Ovary (tissue), 9 donors: ENCODE data around the gene RNF126. TPM values are rescaled to one million over a fixed set of nuclear protein-coding genes. Genes with fewer than 3 reads are reported as not detected.
A peak's percentile ranks its signal among the peaks of the same experiment; 100 is the strongest.

Experiments used
- DNase-seq, 5 donors: peaks; one replicate each; pipeline ENCODE4 v3.0.0-alpha.2; 2019 to 2020
- H3K27ac ChIP-seq, 2 donors: fragments of 200-600 bp; one replicate each; pipeline versions ENCODE4 v1.5.1 to v1.8.0; 2019 to 2022
- H3K27me3 ChIP-seq: fragments of 200-600 bp; one replicate; pipeline ENCODE4 v1.8.0; 2022
- H3K36me3 ChIP-seq: fragments of 200-600 bp; sonication (generic); one replicate; pipeline ENCODE4 v1.5.1; 2019
- H3K4me1 ChIP-seq: one replicate; pipeline ENCODE4 v1.8.1; 2013; ENCODE audit warnings: mild to moderate bottlenecking, moderate library complexity; ENCODE audit not compliant: insufficient read depth
- H3K4me3 ChIP-seq: fragments of 200-600 bp; sonication (generic); one replicate; pipeline ENCODE4 v1.5.1; 2017
- H3K9me3 ChIP-seq, 2 donors: fragments of 200-600 bp in 1 of 2; sonication (generic) in 1 of 2; one replicate each; pipeline versions ENCODE4 v1.5.1 to v1.8.1; 2013 to 2019; ENCODE audit warnings: mild to moderate bottlenecking in 1 of 2, moderate library complexity in 1 of 2
- EP300 ChIP-seq: sonication (generic); formaldehyde crosslinking; IDR thresholded peaks from one replicate; pipeline ENCODE4 v1.6.1; 2017; ENCODE audit warnings: antibody characterized with exemption
- POLR2A ChIP-seq: fragments of 450-650 bp; IDR thresholded peaks from one replicate; pipeline ENCODE4 v1.6.1; 2017; ENCODE audit warnings: antibody characterized with exemption, mild to moderate bottlenecking, moderate library complexity
- WGBS, 3 donors: extraction: QIAGEN DNeasy Blood & Tissue Kit in 1 of 3; methylation state at CpG; one replicate each; pipeline versions ENCODE4 v1.1.5 to v1.1.7; 2013 to 2017; 5-methylcytosine and 5-hydroxymethylcytosine counted together
- intact Hi-C, 4 donors: fragments of 100-400 bp; cut with DNase I; formaldehyde crosslinking; loops; one replicate each; pipeline versions ENCODE4 v1.11.0 to v1.15.1; 2022 to 2023
- polyA plus RNA-seq, 2 donors: library from polyadenylated mRNA; stranded (reverse); fragments of 200-250 nt in 1 of 2; fragments of 350-450 nt in 1 of 2; fragmentation: Illumina TruSeq in 1 of 2; extraction: RNeasy Lipid Tissue Mini Kit (QIAGEN cat#74804) in 1 of 2; gene quantifications; one replicate each; pipeline ENCODE4 v1.2.3, GENCODE V29; 2013 to 2014
- total RNA-seq, 7 donors: library from RNA; depleted of rRNA in 2 of 7; stranded (reverse); fragments of >200 nt in 2 of 7; fragmentation: NEBNext Ultra II Directional in 3 of 7; extraction: Animal tissue kit (Norgen Biotek cat#: 25700) in 3 of 7; gene quantifications; one replicate each; pipeline versions ENCODE4 v1.1.0 to v1.2.4, GENCODE V29; 2016 to 2023
- TF ChIP-seq, protein P1 (sequence below), 3 donors: fragments of 450-650 bp in 2 of 3; fragments of 200-600 bp in 1 of 3; IDR thresholded peaks; one replicate each; pipeline versions ENCODE4 v1.5.1 to v1.8.0; 2016 to 2022; ENCODE audit warnings: antibody characterized with exemption in 3 of 3, mild to moderate bottlenecking in 1 of 3
- donor health status: DM: no; HTN: no; CAD: no; lungs with moderate emphysema.
- donor health status: DM: no; HTN: no; CAD: no.
- donor health status: Bipolar disorder and iron deficiency.
- donor health status: DM: yes; HTN: yes; CAD: no.
- donor health status: DM: no; HTN: no; CAD: no.
- donor health status: DM: yes; HTN: yes; CAD: no.

Gene RNF126
- total and polyA plus RNA-seq, 9 donors, result 1.5 to 52.2 (median 32.2) TPM

DNA sequence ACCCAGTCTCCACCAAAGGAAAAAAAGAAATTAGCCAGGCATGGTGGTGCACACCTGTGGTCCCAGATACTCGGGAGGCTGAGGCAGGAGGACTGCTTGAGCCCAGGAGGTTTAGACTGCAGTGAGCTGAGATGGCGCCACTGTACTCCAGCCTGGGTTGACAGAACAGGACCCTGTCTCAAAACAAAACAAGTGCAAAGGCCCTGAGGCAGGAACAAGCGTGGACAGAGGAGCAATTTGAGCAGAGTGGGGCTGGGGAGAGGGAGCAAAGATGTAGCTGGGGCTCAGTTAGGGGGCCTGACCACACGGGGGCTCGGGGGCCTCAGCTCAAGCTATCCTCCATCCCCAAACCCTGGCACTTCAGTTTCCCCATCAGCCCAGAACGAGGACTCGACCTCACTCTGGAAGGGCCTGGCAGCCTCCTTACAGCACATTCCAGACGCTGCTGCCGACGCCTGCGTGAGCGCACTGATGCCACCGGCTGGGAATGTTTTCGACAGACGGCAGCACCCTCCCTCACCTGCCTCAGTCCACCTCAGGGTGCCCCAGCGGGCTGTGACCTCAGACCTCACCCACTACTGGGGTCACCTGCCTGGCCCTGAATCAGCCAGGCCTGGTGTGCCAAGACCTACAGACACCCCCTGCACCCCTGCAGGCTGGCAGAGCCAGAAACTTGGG lies 27.9 kb downstream of the RNF126 start:
- Histone ChIP-seq H3K9me3 (no peaks in the 10 kb centered on the region), H3K4me3 (no peak overlapping the region), H3K27ac (no peak overlapping the region), H3K4me1 (peaks cover 20% of the 10 kb centered on the region), H3K36me3 (no peaks in the 10 kb centered on the region), H3K27me3 (no peaks in the 10 kb centered on the region)
- intact Hi-C loops, result no loop called here
- TF ChIP-seq EP300 (no peak), POLR2A (no peak)
- TF ChIP-seq, protein P1, sequence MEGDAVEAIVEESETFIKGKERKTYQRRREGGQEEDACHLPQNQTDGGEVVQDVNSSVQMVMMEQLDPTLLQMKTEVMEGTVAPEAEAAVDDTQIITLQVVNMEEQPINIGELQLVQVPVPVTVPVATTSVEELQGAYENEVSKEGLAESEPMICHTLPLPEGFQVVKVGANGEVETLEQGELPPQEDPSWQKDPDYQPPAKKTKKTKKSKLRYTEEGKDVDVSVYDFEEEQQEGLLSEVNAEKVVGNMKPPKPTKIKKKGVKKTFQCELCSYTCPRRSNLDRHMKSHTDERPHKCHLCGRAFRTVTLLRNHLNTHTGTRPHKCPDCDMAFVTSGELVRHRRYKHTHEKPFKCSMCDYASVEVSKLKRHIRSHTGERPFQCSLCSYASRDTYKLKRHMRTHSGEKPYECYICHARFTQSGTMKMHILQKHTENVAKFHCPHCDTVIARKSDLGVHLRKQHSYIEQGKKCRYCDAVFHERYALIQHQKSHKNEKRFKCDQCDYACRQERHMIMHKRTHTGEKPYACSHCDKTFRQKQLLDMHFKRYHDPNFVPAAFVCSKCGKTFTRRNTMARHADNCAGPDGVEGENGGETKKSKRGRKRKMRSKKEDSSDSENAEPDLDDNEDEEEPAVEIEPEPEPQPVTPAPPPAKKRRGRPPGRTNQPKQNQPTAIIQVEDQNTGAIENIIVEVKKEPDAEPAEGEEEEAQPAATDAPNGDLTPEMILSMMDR (IDR thresholded peaks at IDR 0.05), result no peak
- WGBS, 3 donors, result 85 to 92% (median 88%) methylated on average over 16 of the region's 16 CpGs
- DNase-seq, result no peak

DNA sequence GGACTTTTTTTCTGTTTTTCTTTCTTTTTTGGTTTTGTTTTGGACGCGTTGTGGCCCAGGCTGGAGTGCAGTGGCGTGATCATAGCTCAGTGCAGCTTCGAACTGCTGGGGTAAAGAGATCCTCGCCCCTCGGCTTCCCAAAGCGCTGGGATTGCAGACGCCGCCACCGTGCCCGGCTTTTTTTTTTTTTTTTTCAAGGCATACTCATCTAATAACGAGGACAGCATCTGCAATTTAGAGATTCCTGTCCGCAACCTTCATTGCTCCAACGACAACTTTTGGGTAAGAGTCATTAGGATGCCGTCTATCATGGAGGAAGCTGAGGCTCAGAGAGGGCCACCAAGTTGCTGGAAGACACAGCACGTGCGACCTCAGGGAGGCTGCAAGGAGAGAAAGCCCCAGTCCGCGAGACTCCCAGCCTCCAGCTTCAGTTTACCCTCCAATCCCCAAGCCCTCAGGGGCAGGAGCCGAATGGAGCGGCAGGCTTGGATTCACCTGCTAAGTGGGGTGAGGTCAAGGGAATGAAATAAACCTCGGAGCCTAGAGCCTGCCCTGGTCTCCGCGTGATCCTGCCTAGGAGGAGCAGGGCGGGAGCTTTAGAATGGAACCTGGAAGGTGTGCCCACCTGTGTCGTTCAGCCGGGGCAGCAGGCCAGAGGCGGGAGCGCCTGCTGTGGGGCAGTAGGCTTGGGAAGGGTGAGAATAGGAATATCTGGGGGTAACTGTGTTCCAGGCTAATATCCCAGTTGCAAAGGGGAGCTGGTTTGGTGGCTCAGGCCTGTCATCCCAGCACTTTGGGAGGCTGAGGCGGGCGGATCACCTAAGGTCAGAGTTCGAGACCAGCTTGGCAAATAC lies 29.0 kb downstream of the RNF126 start:
- Histone ChIP-seq H3K4me3 (peak overlapping the region; percentile 90), H3K36me3 (no peaks in the 10 kb centered on the region), H3K4me1 (peaks cover 18% of the 10 kb centered on the region), H3K27ac (no peak overlapping the region), H3K27me3 (no peaks in the 10 kb centered on the region), H3K9me3 (no peaks in the 10 kb centered on the region)
- intact Hi-C loops, result no loop called here
- TF ChIP-seq, protein P1 (IDR thresholded peaks at IDR 0.05), result no peak
- no peak for TF ChIP-seq POLR2A
- no peak for TF ChIP-seq EP300
- WGBS, 3 donors, result 18 to 22% (median 20%) methylated on average over 32 of the region's 32 CpGs
- no peak for DNase-seq

DNA sequence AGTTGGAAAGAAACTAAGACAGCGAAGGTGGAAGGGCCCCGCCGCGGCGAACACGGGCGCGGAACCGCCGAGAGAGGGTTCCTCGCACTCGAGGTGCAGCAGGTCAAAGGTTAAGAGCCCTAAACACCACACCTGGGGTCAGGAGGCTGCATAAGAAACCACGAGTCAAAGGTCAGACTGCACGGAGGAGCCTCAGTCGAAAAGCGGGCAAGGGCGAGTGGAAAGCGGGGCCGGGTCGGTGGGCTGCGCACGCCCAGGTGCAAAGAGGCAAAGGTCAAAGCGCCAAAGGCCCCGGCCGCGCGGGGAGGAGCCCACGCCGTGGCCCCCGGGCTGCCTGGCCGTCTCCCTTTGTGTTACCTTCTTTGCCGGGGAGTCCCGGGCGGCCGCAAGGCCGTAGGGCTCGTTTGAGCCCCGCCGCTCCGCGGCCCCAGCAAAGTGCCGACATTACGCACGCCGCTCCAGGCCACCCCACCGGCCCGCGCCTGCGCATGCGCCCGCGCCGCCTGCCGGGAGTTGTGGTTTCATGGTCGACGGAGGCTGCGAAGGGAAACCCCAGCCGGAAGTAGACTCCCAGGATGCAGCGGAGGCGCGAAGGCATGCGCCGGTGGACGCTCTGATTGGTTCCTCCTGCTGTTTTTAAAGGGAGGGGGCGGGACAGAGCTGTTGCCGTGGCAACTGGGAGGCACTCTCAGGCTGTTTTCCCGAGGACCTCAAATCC lies 29.8 kb downstream of the RNF126 start, which contains the start of gene POLRMT:
TSS of gene POLRMT (minus strand) at position 470 of the 718 bp plus-strand sequence. CDS start at position 445, 25 bp downstream.
- no peaks in the 10 kb centered on the region for H3K27me3 ChIP-seq
- TF ChIP-seq POLR2A, result no peak
- TF ChIP-seq, protein P1 (IDR thresholded peaks at IDR 0.05), result peak in 2 of 3 donors; percentile 27 to 34
- TF ChIP-seq EP300, result no peak
- H3K9me3 ChIP-seq, result no peaks in the 10 kb centered on the region
- H3K4me3 ChIP-seq, result peak within 1 kb of the TSS; percentile 90
- H3K4me1 ChIP-seq, result peaks cover 12% of the 10 kb centered on the region
- peak; percentile 98 to 99 (median 98) for DNase-seq
- no peak within 1 kb of the TSS for H3K27ac ChIP-seq
- 0 to 1% (median 0%) methylated on average over 67 of the region's 67 CpGs for WGBS, 3 donors
- intact Hi-C loops, result no loop called here
- H3K36me3 ChIP-seq, result no peaks in the 10 kb centered on the region

DNA sequence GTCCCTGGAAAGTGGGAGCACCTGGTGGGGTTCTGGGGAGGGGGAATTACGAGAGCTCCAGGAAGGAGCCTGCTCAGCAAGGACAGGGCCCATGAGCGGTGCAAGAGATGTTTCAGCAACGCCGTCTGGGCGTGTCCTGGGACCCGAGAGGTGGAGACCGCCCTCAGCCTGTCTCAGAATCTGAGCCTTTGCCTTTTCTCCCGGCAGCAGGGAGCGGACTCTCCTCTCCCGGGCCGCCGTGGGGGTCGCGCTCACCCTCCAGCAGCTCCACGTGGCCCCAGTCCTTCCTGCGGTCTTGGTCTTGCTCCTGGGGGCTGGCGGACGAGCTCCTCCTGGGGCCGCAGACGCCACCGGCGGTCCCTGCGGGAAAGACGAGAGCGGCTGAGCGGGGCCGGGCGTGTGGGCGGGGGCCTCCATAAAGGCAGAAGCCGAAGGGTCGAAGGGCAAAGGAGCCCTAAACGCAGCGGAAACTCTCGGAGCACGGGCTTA lies 30.4 kb downstream of the RNF126 start:
- no peak for DNase-seq
- intact Hi-C loops, result no loop called here

More for the DNA sequence above, 30.4 kb downstream of the RNF126 start:
- no peaks in the 10 kb centered on the region for H3K27me3 ChIP-seq
- H3K4me1 ChIP-seq, result peaks cover 12% of the 10 kb centered on the region
- peak overlapping the region; percentile 90 for H3K4me3 ChIP-seq
- no peaks in the 10 kb centered on the region for H3K9me3 ChIP-seq
- no peaks in the 10 kb centered on the region for H3K36me3 ChIP-seq
- no peak for TF ChIP-seq EP300
- no peak for TF ChIP-seq POLR2A
- TF ChIP-seq, protein P1 (IDR thresholded peaks at IDR 0.05), result no peak
- 2% methylated on average over 35 of the region's 35 CpGs for WGBS, 3 donors
- H3K27ac ChIP-seq, result no peak overlapping the region
